GM12878 (cell line): Measurements from ENCODE around the gene CCR8. TPM values are rescaled to one million over a fixed set of nuclear protein-coding genes. Genes with fewer than 3 reads are reported as not detected.

Source experiments
- BHLHE40 ChIP-seq, 2 experiments: fragments of 450-650 bp in 1 of 2; IDR thresholded peaks; 2 replicates each; pipeline ENCODE4 v1.6.1; 2011 to 2017; ENCODE audit warnings: low read depth in 2 of 2, borderline replicate concordance in 1 of 2, improper control_type of control experiment in 1 of 2, low read length in 1 of 2, mild to moderate bottlenecking in 1 of 2
- BMI1 ChIP-seq: fragments of 450-650 bp; IDR thresholded peaks from 2 replicates; pipeline ENCODE4 v1.6.1; 2016; ENCODE audit warnings: mild to moderate bottlenecking, moderate library complexity, borderline replicate concordance
- BRCA1 ChIP-seq: IDR thresholded peaks from 2 replicates; pipeline ENCODE4 v1.6.1; 2011; ENCODE audit warnings: low read depth, low read length, improper control_type of control experiment
- CUX1 ChIP-seq: IDR thresholded peaks from 2 replicates; pipeline ENCODE4 v1.6.1; 2012; ENCODE audit warnings: improper control_type of control experiment, low read depth, low read length; ENCODE audit not compliant: insufficient replicate concordance
- EP300 ChIP-seq, 2 experiments: fragments of 150-350 bp in 1 of 2; IDR thresholded peaks; 2 replicates each; pipeline ENCODE4 v1.6.1; 2011 to 2012; ENCODE audit warnings: low read depth in 2 of 2, low read length in 2 of 2, borderline replicate concordance in 1 of 2, improper control_type of control experiment in 1 of 2, inconsistent platforms in 1 of 2; ENCODE audit not compliant: control insufficient read depth in 1 of 2
- EZH2 ChIP-seq: IDR thresholded peaks from 2 replicates; pipeline ENCODE4 v1.6.1; 2012; ENCODE audit warnings: low read depth, mild to moderate bottlenecking, control low read depth, inconsistent platforms, low read length, borderline replicate concordance; ENCODE audit not compliant: control insufficient read depth
- POLR2AphosphoS2 ChIP-seq: IDR thresholded peaks from 2 replicates; pipeline ENCODE4 v1.6.1; 2011; ENCODE audit warnings: low read depth, mild to moderate bottlenecking, low read length, improper control_type of control experiment, moderate library complexity
- REST ChIP-seq: IDR thresholded peaks from 2 replicates; pipeline ENCODE4 v1.6.1; 2012; ENCODE audit warnings: mild to moderate bottlenecking, low read depth, low read length
- RUNX3 ChIP-seq: IDR thresholded peaks from 2 replicates; pipeline ENCODE4 v1.6.1; 2012; ENCODE audit warnings: low read length, inconsistent platforms
- SMAD1 ChIP-seq: fragments of 450-650 bp; IDR thresholded peaks from 2 replicates; pipeline ENCODE4 v1.6.1; 2018; ENCODE audit warnings: mild to moderate bottlenecking, low read depth; ENCODE audit not compliant: partially characterized antibody
- SREBF2 ChIP-seq: IDR thresholded peaks from 2 replicates; pipeline ENCODE4 v1.6.1; 2012; ENCODE audit warnings: mild to moderate bottlenecking, low read length
- TARDBP ChIP-seq: IDR thresholded peaks from 2 replicates; pipeline ENCODE4 v1.6.1; 2016; ENCODE audit warnings: borderline replicate concordance
- TCF3 ChIP-seq: IDR thresholded peaks from 2 replicates; pipeline ENCODE4 v1.6.1; 2012; ENCODE audit warnings: low read depth, mild to moderate bottlenecking, low read length, borderline replicate concordance; ENCODE audit not compliant: insufficient read depth
- TCF7 ChIP-seq: IDR thresholded peaks from 2 replicates; pipeline ENCODE4 v1.6.1; 2014; ENCODE audit warnings: antibody characterized with exemption, borderline replicate concordance
- USF1 ChIP-seq: IDR thresholded peaks from 2 replicates; pipeline ENCODE4 v1.6.1; 2011; ENCODE audit warnings: borderline replicate concordance, low read depth, mild to moderate bottlenecking, moderate library complexity, mixed read lengths, low read length; ENCODE audit not compliant: insufficient read depth; ENCODE audit errors: extremely low read length
- YY1 ChIP-seq: IDR thresholded peaks from 2 replicates; pipeline ENCODE4 v1.6.1; 2011; ENCODE audit warnings: low read depth, mild to moderate bottlenecking, low read length
- ZBTB33 ChIP-seq: fragments of 450-650 bp; IDR thresholded peaks from 2 replicates; pipeline ENCODE4 v1.6.1; 2017; ENCODE audit warnings: mild to moderate bottlenecking
- polyA plus RNA-seq, 11 experiments: library from polyadenylated mRNA; depleted of rRNA in 4 of 11; unstranded in 6 of 11; stranded (reverse) in 5 of 11; fragments of >200 nt; fragmentation: Nextera tagmentation in 4 of 11; fragmentation: Illumina TruSeq in 1 of 11; extraction: Ambion mirVana in 4 of 11; extraction: Trizol in 1 of 11; gene quantifications; 1 replicate in 1 of 11; 2 replicates in 10 of 11; pipeline versions ENCODE4 v1.2.1 to v1.2.3, GENCODE V29; 2011 to 2016; ENCODE audit warnings: inconsistent platforms in 2 of 11, missing spikeins in 2 of 11, low read depth in 1 of 11
- total RNA-seq, 4 experiments: library from RNA; depleted of rRNA in 3 of 4; stranded (reverse); fragments of >200 nt in 3 of 4; fragmentation: Illumina TruSeq in 1 of 4; extraction: Trizol in 1 of 4; gene quantifications; 2 replicates each; pipeline versions ENCODE4 v1.2.1 to v1.2.3, GENCODE V29; 2013 to 2021

CCR8 gene
- total and polyA plus RNA-seq, 10 of the 15 experiments (the other 5 are each of a cell fraction or from before 2014, with no cell fraction given) = 5.2 to 28.8 (median 15.6) TPM

GRCh38 chr3:39327746-39328349, 1.7 kb upstream of the CCR8 start (continued):
- TF ChIP-seq SMAD1 (no peak), TCF3 (no peak), REST (no peak), YY1 (0 out of 2 replicates have a peak, but pooled peaks have one; percentile 7), EP300 (IDR thresholded peaks at IDR 0.05; ENCODE audit: borderline replicate concordance in 1 of 2, control insufficient read depth in 1 of 2, low read depth in 2 of 2, low read length in 2 of 2) (peak in 1 of 2 experiments; percentile 63; a peak in 2 of 4 replicates), ZBTB33 (no peak), USF1 (no peak), TARDBP (no peak; the same call in 1 of the 2 replicates), TCF7 (0 out of 2 replicates have a peak, but pooled peaks have one; percentile 14), RUNX3 (peak; percentile 66), BRCA1 (no peak), POLR2AphosphoS2 (no peak), CUX1 (peak; percentile 79), EZH2 (no peak), BHLHE40 (IDR thresholded peaks at IDR 0.05; ENCODE audit: borderline replicate concordance in 1 of 2, low read depth in 2 of 2, low read length in 1 of 2) (no peak), SREBF2 (no peak), BMI1 (no peak)
